ENCODE results near the gene ZBTB20. TPM values are rescaled to one million over a fixed set of nuclear protein-coding genes. Genes with fewer than 3 reads are reported as not detected.

Gene ZBTB20
- total and polyA plus RNA-seq, 2 donors (not counting 1 experiment from before 2014, with no cell fraction given) = 4.0 to 123 TPM

DNA sequence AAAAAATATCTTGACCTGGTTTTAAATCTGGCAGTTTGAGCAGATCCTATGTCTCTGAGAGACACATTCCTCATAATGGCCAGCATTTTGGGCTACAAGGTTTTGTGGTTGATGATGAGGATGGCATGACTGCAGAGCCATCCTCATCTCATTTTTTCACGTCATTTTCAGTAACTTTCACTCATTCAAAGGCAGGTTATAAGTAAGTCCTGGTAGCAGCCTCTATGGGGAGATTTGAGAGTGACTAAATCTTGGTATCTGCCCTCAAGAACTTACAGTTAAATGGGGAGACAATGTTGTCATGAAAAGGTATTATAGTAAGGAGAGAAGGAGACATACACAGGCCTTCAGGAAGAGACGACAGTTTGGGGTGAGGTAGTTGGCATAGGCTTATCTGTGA is 838.7 kb downstream of the ZBTB20 start:
- Histone ChIP-seq H3K9me3 (ENCODE audit: control extremely low read depth in 1 of 3, control insufficient read depth in 2 of 3, insufficient read depth in 1 of 3, low read length in 2 of 3) (no peaks in the 10 kb centered on the region), H3K4me3 (ENCODE audit: control extremely low read depth in 1 of 5, extremely low read depth in 1 of 5, insufficient read depth in 1 of 5, low read depth in 2 of 5, low read length in 4 of 5) (peak overlapping the region in 1 of 5 experiments; percentile 1), H3K79me2 (ENCODE audit: control insufficient read depth, insufficient read depth, low read length) (no peaks in the 10 kb centered on the region), H3K27ac (ENCODE audit: low read length in 2 of 2) (peak overlapping the region; percentile 74 to 82), H4K20me1 (ENCODE audit: control insufficient read depth, insufficient read depth, low read length, poor library complexity, severe bottlenecking) (no peaks in the 10 kb centered on the region), H3K27me3 (replicated peaks in 1 of 4; ENCODE audit: control extremely low read depth in 1 of 4, control insufficient read depth in 3 of 4, insufficient read depth in 4 of 4, low read length in 3 of 4) (no peaks in the 10 kb centered on the region), H3K9ac (ENCODE audit: low read length) (peak overlapping the region; percentile 27), H3K4me1 (ENCODE audit: control insufficient read depth in 2 of 2, insufficient read depth in 2 of 2, low read length in 2 of 2) (peaks cover 22 to 27% of the 10 kb centered on the region in 2 donors), H3K4me2 (replicated peaks; ENCODE audit: low read depth, low read length, poor library complexity, severe bottlenecking) (peak overlapping the region; percentile 54), H2AFZ (ENCODE audit: insufficient read depth, low read depth, low read length, poor library complexity, severe bottlenecking) (peak overlapping the region; percentile 45), H3K36me3 (replicated peaks in 1 of 2; ENCODE audit: control extremely low read depth in 1 of 2, control insufficient read depth in 1 of 2, extremely low read depth in 1 of 2, insufficient read depth in 2 of 2, low read length in 1 of 2) (no peaks in the 10 kb centered on the region)
- CTCF ChIA-PET = interaction anchor here (1.2 to 4.9 kb wide), 4 partner anchors 9 to 77 kb away, joined by 3 to 31 read pairs (median 8); no protein-coding TSS in a partner anchor
- no peaks in the 10 kb centered on the region for H3K27me3 Mint-ChIP-seq
- ATAC-seq (ENCODE audit: low read depth) = peak; percentile 11
- H3K27ac Mint-ChIP-seq = peak overlapping the region; percentile 94
- 55% methylated on average over 1 of the region's 2 CpGs for WGBS (ENCODE audit: insufficient coverage)
- POLR2A ChIA-PET = interaction anchor here (1.5 kb wide), 1 partner anchor 17 kb away, joined by 5 read pairs; no protein-coding TSS in a partner anchor
- no peaks in the 10 kb centered on the region for H3K9me3 Mint-ChIP-seq (ENCODE audit: insufficient read depth)
- intact Hi-C loops (cut with micrococcal nuclease) = loop anchor here (1.0 kb wide), 1 partner anchor 8 kb away; no protein-coding TSS in a partner anchor
- TF ChIP-seq, protein P1, sequence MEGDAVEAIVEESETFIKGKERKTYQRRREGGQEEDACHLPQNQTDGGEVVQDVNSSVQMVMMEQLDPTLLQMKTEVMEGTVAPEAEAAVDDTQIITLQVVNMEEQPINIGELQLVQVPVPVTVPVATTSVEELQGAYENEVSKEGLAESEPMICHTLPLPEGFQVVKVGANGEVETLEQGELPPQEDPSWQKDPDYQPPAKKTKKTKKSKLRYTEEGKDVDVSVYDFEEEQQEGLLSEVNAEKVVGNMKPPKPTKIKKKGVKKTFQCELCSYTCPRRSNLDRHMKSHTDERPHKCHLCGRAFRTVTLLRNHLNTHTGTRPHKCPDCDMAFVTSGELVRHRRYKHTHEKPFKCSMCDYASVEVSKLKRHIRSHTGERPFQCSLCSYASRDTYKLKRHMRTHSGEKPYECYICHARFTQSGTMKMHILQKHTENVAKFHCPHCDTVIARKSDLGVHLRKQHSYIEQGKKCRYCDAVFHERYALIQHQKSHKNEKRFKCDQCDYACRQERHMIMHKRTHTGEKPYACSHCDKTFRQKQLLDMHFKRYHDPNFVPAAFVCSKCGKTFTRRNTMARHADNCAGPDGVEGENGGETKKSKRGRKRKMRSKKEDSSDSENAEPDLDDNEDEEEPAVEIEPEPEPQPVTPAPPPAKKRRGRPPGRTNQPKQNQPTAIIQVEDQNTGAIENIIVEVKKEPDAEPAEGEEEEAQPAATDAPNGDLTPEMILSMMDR (IDR thresholded peaks at IDR 0.05) = no peak
- TF ChIP-seq EZH2 (IDR thresholded peaks at IDR 0.05; ENCODE audit: borderline replicate concordance, insufficient read depth, low read depth, low read length, poor library complexity, severe bottlenecking) = no peak
- peaks cover 34% of the 10 kb centered on the region for H3K4me1 Mint-ChIP-seq
- H3K4me3 Mint-ChIP-seq = peak overlapping the region; percentile 77
- no peak for DNase-seq

- Mint-ChIP-seq H3K27ac (peak overlapping the region; percentile 94), H3K4me1 (peaks cover 34% of the 10 kb centered on the region), H3K27me3 (no peaks in the 10 kb centered on the region), H3K9me3 (ENCODE audit: insufficient read depth) (no peaks in the 10 kb centered on the region), H3K4me3 (peak overlapping the region; percentile 77)
- no peaks in the 10 kb centered on the region for H3K27me3 ChIP-seq (replicated peaks in 1 of 4; ENCODE audit: control extremely low read depth in 1 of 4, control insufficient read depth in 3 of 4, insufficient read depth in 4 of 4, low read length in 3 of 4)
- ATAC-seq (ENCODE audit: low read depth) (no peak), DNase-seq (peak; percentile 32)
- H3K27ac ChIP-seq (ENCODE audit: low read length in 2 of 2) = peak overlapping the region; percentile 60 to 82
- no peaks in the 10 kb centered on the region for H4K20me1 ChIP-seq (ENCODE audit: control insufficient read depth, insufficient read depth, low read length, poor library complexity, severe bottlenecking)
- H3K36me3 ChIP-seq (replicated peaks in 1 of 2; ENCODE audit: control extremely low read depth in 1 of 2, control insufficient read depth in 1 of 2, extremely low read depth in 1 of 2, insufficient read depth in 2 of 2, low read length in 1 of 2) = no peaks in the 10 kb centered on the region
- peak overlapping the region; percentile 54 for H3K4me2 ChIP-seq (replicated peaks; ENCODE audit: low read depth, low read length, poor library complexity, severe bottlenecking)
- H3K79me2 ChIP-seq (ENCODE audit: control insufficient read depth, insufficient read depth, low read length) = no peaks in the 10 kb centered on the region
- peaks cover 22 to 27% of the 10 kb centered on the region in 2 donors for H3K4me1 ChIP-seq (ENCODE audit: control insufficient read depth in 2 of 2, insufficient read depth in 2 of 2, low read length in 2 of 2)
- TF ChIP-seq EZH2 (IDR thresholded peaks at IDR 0.05; ENCODE audit: borderline replicate concordance, insufficient read depth, low read depth, low read length, poor library complexity, severe bottlenecking) = no peak
- TF ChIP-seq, protein P1 (IDR thresholded peaks at IDR 0.05) = no peak
- H3K9me3 ChIP-seq (ENCODE audit: control extremely low read depth in 1 of 3, control insufficient read depth in 2 of 3, insufficient read depth in 1 of 3, low read length in 2 of 3) = no peaks in the 10 kb centered on the region
- H3K9ac ChIP-seq (ENCODE audit: low read length) = peak overlapping the region; percentile 27
- H3K4me3 ChIP-seq (ENCODE audit: control extremely low read depth in 1 of 5, extremely low read depth in 1 of 5, insufficient read depth in 1 of 5, low read depth in 2 of 5, low read length in 4 of 5) = peak overlapping the region in 2 of 5 experiments; percentile 1 to 8
- CTCF ChIA-PET = interaction anchor here (1.2 to 4.9 kb wide), 8 partner anchors 9 to 153 kb away, joined by 3 to 31 read pairs (median 6); no protein-coding TSS in a partner anchor
- intact Hi-C loops (cut with micrococcal nuclease) = loop anchor here (1.0 kb wide), 1 partner anchor 8 kb away; no protein-coding TSS in a partner anchor
- WGBS (ENCODE audit: insufficient coverage) = 60% methylated on average over 2 of the region's 3 CpGs
- peak overlapping the region; percentile 45 for H2AFZ ChIP-seq (ENCODE audit: insufficient read depth, low read depth, low read length, poor library complexity, severe bottlenecking)
- POLR2A ChIA-PET = interaction anchor here (0.6 to 1.5 kb wide), 3 partner anchors 16 to 218 kb away, joined by 3 to 6 read pairs (median 5); no protein-coding TSS in a partner anchor
These were observed 839.3 kb downstream of the ZBTB20 start for GRCh38 chr3:114307832-114308231.

All from B cell (primary cell).